A549 (cell line): ENCODE measurements around the gene CD9. TPM values are rescaled to one million over a fixed set of nuclear protein-coding genes. Genes with fewer than 3 reads are reported as not detected.
A peak's percentile ranks its signal among the peaks of the same experiment; 100 is the strongest.

Source experiments
- ATAC-seq, 2 experiments: fragments of 200-7000 bp in 1 of 2; fragments of >200 bp in 1 of 2; cut with Nextera tagmentation in 1 of 2; cut with Tn5 transposase in 1 of 2; 3 replicates each; pipeline versions ENCODE4 v1.8.0 to v1.9.1; 2018 to 2020; ENCODE audit warnings: mild to moderate bottlenecking in 1 of 2, moderate library complexity in 1 of 2
- CTCF ChIA-PET: fragments of 300-600 bp; sonication (Branson Sonifier 250); formaldehyde crosslinking; extraction: SDS; loops from one replicate; lab custom pipeline; 2021; ENCODE audit warnings: antibody characterized with exemption, inconsistent platforms; lab: Yijun Ruan, JAX
- POLR2A ChIA-PET: fragments of 350-600 bp; formaldehyde crosslinking; extraction: SDS; loops from one replicate; lab custom pipeline; 2021; ENCODE audit warnings: antibody characterized with exemption, inconsistent platforms; lab: Yijun Ruan, JAX
- DNase-seq, 2 experiments: peaks; one replicate each; pipeline versions ENCODE4 v3.0.0 to v3.0.0-alpha.2; 2011 to 2016; ENCODE audit warnings: low read depth in 1 of 2, low spot score in 1 of 2
- FAIRE-seq: peaks from 2 replicates; lab custom pipeline; 2011; peaks lifted over from hg19 to GRCh38; lab: Jason Lieb, UNC
- H3K27ac ChIP-seq, 2 experiments: fragments of >200 bp; sonication (Bioruptor Twin); formaldehyde crosslinking; 3 replicates each; pipeline ENCODE4 v1.5.1; 2016 to 2017
- H3K4me1 ChIP-seq: fragments of >200 bp; sonication (Bioruptor Twin); formaldehyde crosslinking; 3 replicates; pipeline ENCODE4 v1.6.1; 2016
- H3K4me2 ChIP-seq: fragments of >200 bp; sonication (Bioruptor Twin); formaldehyde crosslinking; 3 replicates; pipeline ENCODE4 v1.6.1; 2016
- H3K4me3 ChIP-seq: fragments of >200 bp; sonication (Bioruptor Twin); formaldehyde crosslinking; 3 replicates; pipeline ENCODE4 v1.5.1; 2016
- H3K9me3 ChIP-seq: fragments of >200 bp; sonication (Bioruptor Twin); formaldehyde crosslinking; 3 replicates; pipeline ENCODE4 v1.6.1; 2016
- CBX8 ChIP-seq: fragments of 200-600 bp; sonication (generic); IDR thresholded peaks from 2 replicates; pipeline ENCODE4 v1.6.1; 2016
- CHD4 ChIP-seq: fragments of 200-600 bp; sonication (generic); IDR thresholded peaks from 2 replicates; pipeline ENCODE4 v1.6.1; 2016; ENCODE audit warnings: antibody characterized with exemption, mild to moderate bottlenecking, borderline replicate concordance
- EP300 ChIP-seq, 2 experiments: fragments of >200 bp; sonication (Bioruptor Twin); formaldehyde crosslinking; IDR thresholded peaks; 2 replicates in 1 of 2; 3 replicates in 1 of 2; pipeline ENCODE4 v1.6.1; 2016 to 2017
- GATA3 ChIP-seq: IDR thresholded peaks from 2 replicates; pipeline ENCODE4 v1.6.1; 2012; ENCODE audit warnings: borderline replicate concordance
- HDAC2 ChIP-seq: fragments of 200-600 bp; sonication (generic); IDR thresholded peaks from 2 replicates; pipeline ENCODE4 v1.6.1; 2016
- HEYL ChIP-seq: fragments of 250-450 bp; sonication (Bioruptor Pico); IDR thresholded peaks from 2 replicates; pipeline ENCODE4 v1.8.0; 2021; ENCODE audit warnings: mild to moderate bottlenecking, moderate library complexity
- HOXA7 ChIP-seq: fragments of 250-450 bp; sonication (Bioruptor Pico); IDR thresholded peaks from 2 replicates; pipeline ENCODE4 v1.5.0; 2020; ENCODE audit warnings: mild to moderate bottlenecking, moderate library complexity
- HOXB13 ChIP-seq: fragments of 250-450 bp; sonication (Bioruptor Pico); IDR thresholded peaks from 2 replicates; pipeline ENCODE4 v1.5.0; 2020; ENCODE audit warnings: low read depth, mild to moderate bottlenecking, moderate library complexity
- HOXB5 ChIP-seq: fragments of 250-450 bp; sonication (Bioruptor Pico); IDR thresholded peaks from 2 replicates; pipeline ENCODE4 v1.5.0; 2020; ENCODE audit warnings: mild to moderate bottlenecking, moderate library complexity
- KDM1A ChIP-seq: fragments of 200-600 bp; sonication (generic); IDR thresholded peaks from 2 replicates; pipeline ENCODE4 v1.6.1; 2016; ENCODE audit warnings: low read depth, mild to moderate bottlenecking
- MAZ ChIP-seq: fragments of 150-350 bp; IDR thresholded peaks from 2 replicates; pipeline ENCODE4 v1.6.1; 2014; ENCODE audit warnings: antibody characterized with exemption, low read depth, low read length, borderline replicate concordance
- NPAS2 ChIP-seq: fragments of 250-450 bp; sonication (Bioruptor Pico); IDR thresholded peaks from 2 replicates; pipeline ENCODE4 v1.8.0; 2022; ENCODE audit warnings: mild to moderate bottlenecking, moderate library complexity, borderline replicate concordance
- NR3C1 ChIP-seq: fragments of >200 bp; sonication (Bioruptor Twin); formaldehyde crosslinking; IDR thresholded peaks from 3 replicates; pipeline ENCODE4 v1.6.1; 2017
- POLR2A ChIP-seq: IDR thresholded peaks from 2 replicates; pipeline ENCODE4 v1.6.1; 2012; ENCODE audit warnings: mild to moderate bottlenecking, low read length
- RFX5 ChIP-seq: fragments of 450-650 bp; IDR thresholded peaks from 2 replicates; pipeline ENCODE4 v1.7.1; 2014; ENCODE audit warnings: antibody characterized with exemption, mild to moderate bottlenecking, moderate library complexity
- RNF2 ChIP-seq: fragments of 200-600 bp; sonication (generic); IDR thresholded peaks from 2 replicates; pipeline ENCODE4 v1.6.1; 2016; ENCODE audit warnings: low read depth, mild to moderate bottlenecking, antibody characterized with exemption, moderate library complexity, borderline replicate concordance
- TP53 ChIP-seq: fragments of 250-450 bp; sonication (Bioruptor Pico); IDR thresholded peaks from 2 replicates; pipeline ENCODE4 v1.5.0; 2021; ENCODE audit warnings: mild to moderate bottlenecking, moderate library complexity
- ZC3H11A ChIP-seq: fragments of 450-650 bp; IDR thresholded peaks from 2 replicates; pipeline ENCODE4 v1.6.1; 2014; ENCODE audit warnings: antibody characterized with exemption, mild to moderate bottlenecking
- WGBS: methylation state at CpG from one replicate; pipeline ENCODE4 v1.1.6; 2017; ENCODE audit errors: missing lambda C conversion rate; 5-methylcytosine and 5-hydroxymethylcytosine counted together
- polyA plus RNA-seq, 4 experiments: library from polyadenylated mRNA; depleted of rRNA in 3 of 4; stranded (reverse); fragments of >200 nt; fragmentation: RNase III in 1 of 4; extraction: RNeasy Plus Mini Kit Qiagen cat#74134 plus additional on column Dnase treatment in 1 of 4; gene quantifications; 2 replicates in 3 of 4; 3 replicates in 1 of 4; pipeline ENCODE4 v1.2.3, GENCODE V29; 2011 to 2017
- TF ChIP-seq, protein P1 (sequence below): IDR thresholded peaks from 2 replicates; pipeline ENCODE4 v1.6.1; 2012; ENCODE audit warnings: low read depth, borderline replicate concordance
- TF ChIP-seq, protein P2 (sequence below): fragments of 450-650 bp; IDR thresholded peaks from 2 replicates; pipeline ENCODE4 v1.6.1; 2014; ENCODE audit warnings: antibody characterized with exemption
- TF ChIP-seq, protein P3 (sequence below): fragments of 150-350 bp; IDR thresholded peaks from 2 replicates; pipeline ENCODE4 v1.6.1; 2014; ENCODE audit warnings: low read depth, mild to moderate bottlenecking, low read length

Gene CD9
- polyA plus RNA-seq, 2 of the 4 experiments (the other 2 are of a cell fraction): 116 to 185 TPM

DNA sequence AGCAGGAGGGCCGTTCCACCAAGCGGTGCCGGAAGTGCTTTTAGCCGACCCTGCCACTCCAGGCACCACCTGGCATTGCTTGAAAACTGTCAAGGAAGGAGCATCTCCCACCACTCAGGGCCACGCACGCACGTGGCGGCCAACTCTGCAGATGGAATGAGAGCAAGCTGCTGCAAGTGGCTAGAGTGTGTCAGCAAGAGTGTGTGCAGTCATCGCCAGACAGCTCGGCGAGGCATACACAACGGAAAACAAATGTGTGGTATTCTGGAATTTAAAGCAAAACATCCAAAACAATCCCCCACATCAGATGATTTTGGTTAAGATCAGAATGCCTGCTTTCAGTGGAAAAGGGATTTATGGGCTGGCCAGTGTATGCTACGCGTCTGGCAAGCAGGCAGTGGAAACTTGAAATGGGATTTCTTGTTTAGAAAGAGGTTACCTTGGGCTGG is 11.2 kb downstream of the CD9 start:
- FAIRE-seq (no peak), DNase-seq (no peak), ATAC-seq (no peak)
- POLR2A ChIA-PET: no interaction called here
- CTCF ChIA-PET: interaction anchor here (0.9 to 32.3 kb wide), 8 partner anchors 7 to 73 kb away, joined by 3 to 529 read pairs (median 13); partner anchors contain the start of gene CD9
- WGBS: 89% methylated on average over 14 of the region's 14 CpGs
- Histone ChIP-seq H3K9me3 (no peaks in the 10 kb centered on the region), H3K4me1 (peaks cover 43% of the 10 kb centered on the region), H3K4me3 (no peak overlapping the region), H3K27ac (0 out of 6 replicates have a peak overlapping the region, but pooled peaks of 1 of the 2 experiments have one; percentile 12), H3K4me2 (no peak overlapping the region)
- TF ChIP-seq TP53 (CRISPR knock-in tag): no peak
- no peak for TF ChIP-seq RNF2
- no peak for TF ChIP-seq CHD4
- no peak for TF ChIP-seq RFX5
- TF ChIP-seq NR3C1: no peak
- no peak for TF ChIP-seq POLR2A
- no peak for TF ChIP-seq KDM1A
- TF ChIP-seq MAZ: no peak
- no peak for TF ChIP-seq HOXA7 (CRISPR knock-in tag)
- TF ChIP-seq CBX8: no peak
- TF ChIP-seq GATA3: no peak

DNA sequence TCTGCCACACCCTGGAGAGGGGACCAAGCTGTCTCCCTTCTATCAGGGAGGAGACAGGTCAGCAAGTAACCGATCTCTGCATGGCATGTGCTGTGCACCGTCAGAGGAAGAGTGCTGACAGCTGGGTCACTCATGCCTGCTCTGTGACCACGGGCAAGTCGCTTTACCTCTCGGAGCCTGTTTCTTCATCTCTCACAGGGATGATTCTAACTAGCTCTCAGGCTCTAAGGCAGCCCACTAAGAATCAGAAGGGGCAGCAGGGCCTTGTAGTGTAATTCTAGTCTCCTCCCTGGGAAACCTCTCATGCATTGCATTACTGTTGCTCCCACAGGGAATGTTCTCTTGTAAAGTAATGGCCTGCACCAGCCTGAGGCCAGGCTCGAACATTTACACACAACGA is 11.9 kb downstream of the CD9 start:
- TF ChIP-seq HDAC2 (no peak), RNF2 (no peak), HOXB5 (CRISPR knock-in tag) (no peak), ZC3H11A (no peak)
- TF ChIP-seq, protein P1, sequence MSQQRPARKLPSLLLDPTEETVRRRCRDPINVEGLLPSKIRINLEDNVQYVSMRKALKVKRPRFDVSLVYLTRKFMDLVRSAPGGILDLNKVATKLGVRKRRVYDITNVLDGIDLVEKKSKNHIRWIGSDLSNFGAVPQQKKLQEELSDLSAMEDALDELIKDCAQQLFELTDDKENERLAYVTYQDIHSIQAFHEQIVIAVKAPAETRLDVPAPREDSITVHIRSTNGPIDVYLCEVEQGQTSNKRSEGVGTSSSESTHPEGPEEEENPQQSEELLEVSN: no peak
- TF ChIP-seq, protein P2, sequence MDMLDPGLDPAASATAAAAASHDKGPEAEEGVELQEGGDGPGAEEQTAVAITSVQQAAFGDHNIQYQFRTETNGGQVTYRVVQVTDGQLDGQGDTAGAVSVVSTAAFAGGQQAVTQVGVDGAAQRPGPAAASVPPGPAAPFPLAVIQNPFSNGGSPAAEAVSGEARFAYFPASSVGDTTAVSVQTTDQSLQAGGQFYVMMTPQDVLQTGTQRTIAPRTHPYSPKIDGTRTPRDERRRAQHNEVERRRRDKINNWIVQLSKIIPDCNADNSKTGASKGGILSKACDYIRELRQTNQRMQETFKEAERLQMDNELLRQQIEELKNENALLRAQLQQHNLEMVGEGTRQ: no peak
- DNase-seq (no peak), ATAC-seq (no peak), FAIRE-seq (no peak)
- Histone ChIP-seq H3K9me3 (no peaks in the 10 kb centered on the region), H3K4me2 (no peak overlapping the region), H3K4me3 (no peak overlapping the region), H3K27ac (peak overlapping the region in 1 of 2 experiments; percentile 19; a peak in 1 of 6 replicates), H3K4me1 (peaks cover 50% of the 10 kb centered on the region)
- 84% methylated on average over 7 of the region's 7 CpGs for WGBS
- POLR2A ChIA-PET: no interaction called here
- CTCF ChIA-PET: interaction anchor here (0.9 to 32.3 kb wide), 9 partner anchors 8 to 224 kb away, joined by 3 to 529 read pairs (median 7); partner anchors contain the start of gene CD9

DNA sequence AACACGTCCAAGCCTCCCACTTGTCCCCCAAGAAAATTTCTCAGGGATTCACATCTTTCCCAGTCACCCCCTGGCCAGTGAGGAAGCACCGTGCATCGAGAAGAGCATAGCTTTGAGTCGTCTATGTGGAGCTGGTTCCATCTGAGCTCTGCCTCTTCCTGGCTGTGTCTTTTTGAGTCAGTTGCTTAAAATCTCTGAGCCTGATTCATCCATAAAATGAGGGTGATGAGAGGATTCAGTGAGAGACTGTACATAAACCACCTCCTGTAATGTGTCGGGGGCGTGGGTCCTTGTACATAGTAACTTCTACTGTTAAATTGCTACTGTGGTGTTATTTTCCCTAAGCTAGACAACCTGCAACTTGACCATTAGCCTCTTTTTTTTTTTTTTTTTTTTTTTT is 13.8 kb downstream of the CD9 start:
- DNase-seq: no peak
- CTCF ChIA-PET: interaction anchor here (1.2 to 32.3 kb wide), 8 partner anchors 10 to 226 kb away, joined by 3 to 529 read pairs (median 17); partner anchors contain the start of gene CD9

DNA sequence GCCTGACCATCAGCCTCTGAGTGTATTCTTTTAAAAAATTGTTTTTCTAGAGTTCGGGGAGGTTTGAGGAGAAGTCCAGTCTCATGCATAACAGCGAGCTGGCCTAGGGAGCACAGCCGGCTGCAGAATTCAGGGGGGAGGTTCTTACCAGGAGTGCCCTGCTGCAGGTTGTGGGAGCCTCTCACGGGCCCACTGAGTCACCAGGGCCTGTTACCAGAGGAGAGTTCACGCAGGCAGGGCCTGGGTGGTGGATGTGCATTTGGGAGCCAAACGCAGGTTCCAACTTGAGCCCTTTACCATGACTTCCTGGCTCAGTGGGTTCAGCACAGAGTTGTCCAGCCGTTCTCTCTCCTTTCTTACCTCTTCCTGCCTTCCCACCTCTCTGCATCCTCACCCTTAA is 14.4 kb downstream of the CD9 start:
- CTCF ChIA-PET: interaction anchor here (1.3 to 32.3 kb wide), 6 partner anchors 10 to 150 kb away, joined by 3 to 529 read pairs (median 22); partner anchors contain the start of gene CD9
- no peak for ATAC-seq
- H3K4me3 ChIP-seq: no peak overlapping the region
- DNase-seq: no peak
- H3K9me3 ChIP-seq: no peaks in the 10 kb centered on the region
- no peak for FAIRE-seq
- TF ChIP-seq, protein P3, sequence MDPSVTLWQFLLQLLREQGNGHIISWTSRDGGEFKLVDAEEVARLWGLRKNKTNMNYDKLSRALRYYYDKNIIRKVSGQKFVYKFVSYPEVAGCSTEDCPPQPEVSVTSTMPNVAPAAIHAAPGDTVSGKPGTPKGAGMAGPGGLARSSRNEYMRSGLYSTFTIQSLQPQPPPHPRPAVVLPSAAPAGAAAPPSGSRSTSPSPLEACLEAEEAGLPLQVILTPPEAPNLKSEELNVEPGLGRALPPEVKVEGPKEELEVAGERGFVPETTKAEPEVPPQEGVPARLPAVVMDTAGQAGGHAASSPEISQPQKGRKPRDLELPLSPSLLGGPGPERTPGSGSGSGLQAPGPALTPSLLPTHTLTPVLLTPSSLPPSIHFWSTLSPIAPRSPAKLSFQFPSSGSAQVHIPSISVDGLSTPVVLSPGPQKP: no peak
- TF ChIP-seq EP300 (IDR thresholded peaks at IDR 0.05): no peak
- TF ChIP-seq, all 56 proteins: peak for 0
- H3K27ac ChIP-seq: peak overlapping the region; percentile 78 to 95
- POLR2A ChIA-PET: interaction anchor here (1.3 kb wide), 1 partner anchor 13 kb away, joined by 5 read pairs; no protein-coding TSS in a partner anchor
- H3K4me2 ChIP-seq: peak overlapping the region; percentile 73
- H3K4me1 ChIP-seq: peaks cover 55% of the 10 kb centered on the region
- WGBS: 86% methylated on average over 7 of the region's 7 CpGs

More for the DNA sequence above, 13.8 kb downstream of the CD9 start:
- H3K4me2 ChIP-seq: no peak overlapping the region
- H3K4me3 ChIP-seq: no peak overlapping the region
- no peak for FAIRE-seq
- peaks cover 62% of the 10 kb centered on the region for H3K4me1 ChIP-seq
- POLR2A ChIA-PET: interaction anchor here (0.6 kb wide), 1 partner anchor 209 kb away, joined by 3 read pairs; no protein-coding TSS in a partner anchor
- ATAC-seq: no peak
- no peaks in the 10 kb centered on the region for H3K9me3 ChIP-seq
- TF ChIP-seq NPAS2 (CRISPR knock-in tag) (no peak), HEYL (no peak), RFX5 (no peak), NR3C1 (no peak), HOXB13 (CRISPR knock-in tag) (no peak)
- peak overlapping the region in 1 of 2 experiments; percentile 45; a peak in 1 of 6 replicates for H3K27ac ChIP-seq
- WGBS: 86% methylated on average over 6 of the region's 6 CpGs
